HEK293T (cell line): ENCODE results near the gene BRAF.

Source experiments
- CTCF ChIA-PET: fragments of 350-600 bp; formaldehyde crosslinking; extraction: SDS; loops from one replicate; lab custom pipeline; 2021; ENCODE audit warnings: antibody characterized with exemption, inconsistent platforms; lab: Yijun Ruan, JAX
- POLR2A ChIA-PET: fragments of 350-600 bp; formaldehyde crosslinking; extraction: SDS; loops from one replicate; lab custom pipeline; 2020; ENCODE audit warnings: antibody characterized with exemption, inconsistent platforms; lab: Yijun Ruan, JAX
- DNase-seq: peaks from one replicate; pipeline ENCODE4 v3.0.0; 2012; ENCODE audit warnings: mixed read lengths; ENCODE audit errors: extremely low spot score
- ARNT ChIP-seq: fragments of 450-650 bp; IDR thresholded peaks from 2 replicates; pipeline ENCODE4 v1.6.1; 2017; ENCODE audit warnings: mild to moderate bottlenecking
- BHLHE40 ChIP-seq: fragments of 450-650 bp; IDR thresholded peaks from 2 replicates; pipeline ENCODE4 v1.6.1; 2016; ENCODE audit warnings: mild to moderate bottlenecking, moderate library complexity, borderline replicate concordance
- CTBP1 ChIP-seq: fragments of 450-650 bp; IDR thresholded peaks from 2 replicates; pipeline ENCODE4 v1.6.1; 2016; ENCODE audit warnings: borderline replicate concordance
- ELF4 ChIP-seq: fragments of 450-650 bp; IDR thresholded peaks from 2 replicates; pipeline ENCODE4 v1.6.1; 2017; ENCODE audit warnings: antibody characterized with exemption
- FOXA1 ChIP-seq: fragments of 450-650 bp; IDR thresholded peaks from 2 replicates; pipeline ENCODE4 v1.6.1; 2016; ENCODE audit warnings: mild to moderate bottlenecking
- FOXK2 ChIP-seq: fragments of 450-650 bp; IDR thresholded peaks from 2 replicates; pipeline ENCODE4 v1.6.1; 2016; ENCODE audit warnings: mild to moderate bottlenecking
- FOXM1 ChIP-seq: fragments of 450-650 bp; IDR thresholded peaks from 2 replicates; pipeline ENCODE4 v1.6.1; 2017; ENCODE audit warnings: mild to moderate bottlenecking, borderline replicate concordance
- HDGF ChIP-seq: fragments of 450-650 bp; IDR thresholded peaks from 2 replicates; pipeline ENCODE4 v1.6.1; 2017; ENCODE audit warnings: antibody characterized with exemption, borderline replicate concordance
- L3MBTL2 ChIP-seq: fragments of 450-650 bp; conservative IDR thresholded peaks from 2 replicates; pipeline ENCODE4 v1.6.1; 2016; ENCODE audit warnings: mild to moderate bottlenecking
- LEF1 ChIP-seq: fragments of 450-650 bp; IDR thresholded peaks from 2 replicates; pipeline ENCODE4 v1.6.1; 2017; ENCODE audit warnings: mild to moderate bottlenecking, borderline replicate concordance
- NFRKB ChIP-seq: fragments of 450-650 bp; IDR thresholded peaks from 2 replicates; pipeline ENCODE4 v1.6.1; 2016; ENCODE audit warnings: mild to moderate bottlenecking, moderate library complexity
- SP1 ChIP-seq: fragments of 450-650 bp; IDR thresholded peaks from 2 replicates; pipeline ENCODE4 v1.6.1; 2017
- SUZ12 ChIP-seq: fragments of 450-650 bp; IDR thresholded peaks from 2 replicates; pipeline ENCODE4 v1.6.1; 2016; ENCODE audit warnings: mild to moderate bottlenecking
- TARDBP ChIP-seq: fragments of 450-650 bp; IDR thresholded peaks from 2 replicates; pipeline ENCODE4 v1.6.1; 2016
- ZNF384 ChIP-seq: fragments of 450-650 bp; IDR thresholded peaks from 2 replicates; pipeline ENCODE4 v1.6.1; 2016
- TF ChIP-seq, protein P1 (sequence below): fragments of 450-650 bp; IDR thresholded peaks from 2 replicates; pipeline ENCODE4 v1.6.1; 2016

The BRAF gene

DNA sequence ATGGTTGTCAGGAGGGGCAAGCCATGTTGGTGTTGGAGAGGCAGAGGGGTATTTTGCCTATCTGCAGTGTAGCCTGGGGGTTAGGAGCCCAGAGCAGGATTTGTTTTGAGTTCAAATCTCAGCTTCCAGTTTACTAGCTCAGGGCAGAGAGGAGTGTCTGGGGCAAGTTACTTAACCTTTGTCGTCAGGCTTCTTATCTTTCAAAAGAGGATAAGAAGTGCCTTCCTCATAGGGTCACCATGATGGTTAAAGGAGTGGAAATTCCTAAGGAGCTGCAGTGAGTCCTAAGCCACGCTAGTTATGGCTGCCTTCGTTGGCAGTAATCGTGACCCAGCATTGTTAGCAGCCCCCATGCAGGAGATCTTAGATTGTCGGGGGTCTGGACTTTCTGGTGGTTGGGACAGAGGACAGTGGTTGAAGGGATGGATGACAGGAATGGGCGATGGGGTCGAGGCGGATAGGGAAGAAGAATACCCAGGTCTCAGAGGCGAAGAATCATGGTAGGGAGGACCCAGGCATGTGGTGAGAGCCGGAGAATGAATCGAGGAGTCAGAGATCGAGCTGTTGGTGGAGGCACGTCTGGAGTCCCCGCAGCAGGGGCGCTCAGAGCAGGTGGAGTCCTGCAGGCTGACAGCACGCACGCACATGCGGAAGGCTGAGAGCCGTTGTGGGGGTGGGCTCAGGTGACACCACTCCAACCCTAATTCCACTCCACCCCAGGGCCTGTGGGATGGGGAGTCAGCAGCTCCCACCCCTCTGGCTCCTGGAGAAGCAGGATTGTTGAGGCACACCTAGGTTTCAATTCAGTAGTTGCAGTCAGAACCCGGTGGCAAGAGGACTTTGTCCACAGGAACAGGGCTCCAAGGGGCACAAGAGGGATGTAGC, 240.4 kb downstream of the BRAF start:
- TF ChIP-seq L3MBTL2 (no peak), NFRKB (no peak), CTBP1 (no peak), FOXK2 (no peak), ARNT (no peak)
- ChIA-PET POLR2A (no interaction called here), CTCF (no interaction called here)
- DNase-seq: no peak

DNA sequence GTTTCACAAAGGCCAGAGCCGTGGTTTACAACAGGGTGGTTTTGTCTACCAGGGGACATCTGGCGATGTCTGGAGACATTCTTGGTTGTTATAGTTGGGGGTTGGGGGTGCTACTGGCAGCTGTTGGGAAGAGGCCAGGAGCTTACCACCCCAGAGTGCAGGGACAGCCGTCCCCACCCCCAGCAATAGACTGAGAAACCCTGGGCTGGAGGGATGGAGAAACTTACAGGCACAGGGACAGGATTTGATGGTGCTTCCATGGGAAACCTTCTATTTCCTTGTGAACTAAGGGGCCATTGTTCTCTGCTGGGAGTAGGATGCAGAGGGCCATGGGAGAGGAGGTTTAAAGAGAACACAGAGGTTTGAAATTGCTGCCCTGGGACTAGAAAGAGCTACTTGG, 241.1 kb downstream of the BRAF start:
- TF ChIP-seq TARDBP (no peak), FOXA1 (no peak), L3MBTL2 (no peak), BHLHE40 (no peak), FOXM1 (no peak), ARNT (no peak), CTBP1 (no peak), LEF1 (no peak), SP1 (no peak), FOXK2 (no peak), HDGF (no peak), ELF4 (no peak)
- TF ChIP-seq, protein P1, sequence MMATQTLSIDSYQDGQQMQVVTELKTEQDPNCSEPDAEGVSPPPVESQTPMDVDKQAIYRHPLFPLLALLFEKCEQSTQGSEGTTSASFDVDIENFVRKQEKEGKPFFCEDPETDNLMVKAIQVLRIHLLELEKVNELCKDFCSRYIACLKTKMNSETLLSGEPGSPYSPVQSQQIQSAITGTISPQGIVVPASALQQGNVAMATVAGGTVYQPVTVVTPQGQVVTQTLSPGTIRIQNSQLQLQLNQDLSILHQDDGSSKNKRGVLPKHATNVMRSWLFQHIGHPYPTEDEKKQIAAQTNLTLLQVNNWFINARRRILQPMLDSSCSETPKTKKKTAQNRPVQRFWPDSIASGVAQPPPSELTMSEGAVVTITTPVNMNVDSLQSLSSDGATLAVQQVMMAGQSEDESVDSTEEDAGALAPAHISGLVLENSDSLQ: no peak
- ChIA-PET CTCF (no interaction called here), POLR2A (no interaction called here)
- no peak for DNase-seq

DNA sequence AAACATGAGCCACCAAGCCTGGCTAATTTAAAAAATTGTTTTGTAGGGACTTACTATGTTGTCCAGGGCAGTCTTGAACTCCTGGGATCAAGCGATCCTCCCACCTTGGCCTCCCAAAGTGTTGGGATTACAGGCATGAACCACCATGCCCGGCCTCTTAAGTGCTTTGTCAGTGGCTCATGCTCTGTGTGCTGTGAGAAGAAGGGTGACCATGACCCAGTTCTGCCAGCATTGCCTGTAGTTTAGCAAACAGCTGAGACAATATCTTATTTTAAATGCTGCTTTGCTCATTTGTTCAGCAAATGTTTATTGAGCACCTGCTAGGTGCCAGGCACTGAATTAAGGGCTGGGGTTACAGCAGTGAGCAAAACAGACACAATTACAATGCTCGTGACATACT, 243.0 kb downstream of the BRAF start:
- no peak for TF ChIP-seq TARDBP

DNA sequence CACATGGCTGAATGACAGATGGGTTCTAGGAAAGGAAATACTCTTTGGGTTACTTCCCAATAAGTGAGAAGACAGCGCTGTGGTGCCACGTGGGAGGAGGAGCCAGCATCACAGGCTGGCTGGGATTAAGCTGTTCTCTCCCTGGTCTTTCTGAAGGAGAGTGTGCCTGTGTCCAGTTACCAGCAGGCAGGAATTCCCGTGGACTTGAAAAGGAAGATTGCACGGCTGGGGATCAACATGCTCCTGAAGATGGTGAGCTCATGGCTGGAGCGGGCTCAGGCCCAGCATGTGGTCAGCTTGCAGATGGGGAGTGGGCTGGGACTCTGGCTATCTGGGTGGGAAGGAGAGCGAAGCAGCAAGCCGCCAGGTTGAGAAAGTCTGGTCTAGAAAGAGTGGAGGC, 243.8 kb downstream of the BRAF start:
- POLR2A ChIA-PET: interaction anchor here (1.4 to 1.7 kb wide), 2 partner anchors 16 to 20 kb away, joined by 3 to 4 read pairs; partner anchors contain the start of gene NDUFB2
- CTCF ChIA-PET: no interaction called here
- no peak for DNase-seq
- no peak for TF ChIP-seq SP1

More for the DNA sequence above, 243.0 kb downstream of the BRAF start:
- no peak for DNase-seq
- POLR2A ChIA-PET: no interaction called here
- CTCF ChIA-PET: no interaction called here

DNA sequence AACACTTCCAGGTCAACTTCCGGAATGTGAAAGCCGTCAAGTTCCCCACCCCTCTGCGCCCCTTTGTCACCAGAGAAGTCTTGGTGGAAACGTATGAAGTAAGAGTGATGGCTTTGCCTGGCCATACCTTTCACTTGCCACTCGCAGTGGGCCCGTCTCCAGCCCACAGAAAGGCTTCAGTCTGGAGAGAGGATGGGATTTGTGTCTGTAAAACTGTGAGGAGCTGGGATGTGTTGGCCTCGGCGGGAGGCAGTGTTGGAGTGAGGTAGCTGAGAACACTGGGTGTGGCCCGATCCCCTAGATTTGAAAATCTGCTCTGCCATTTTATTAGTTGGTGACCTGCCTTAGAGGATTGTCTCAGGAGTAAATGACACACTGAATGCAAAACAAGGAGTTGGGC, 245.5 kb downstream of the BRAF start:
- ChIA-PET CTCF (no interaction called here), POLR2A (interaction anchor here (1.7 kb wide), 1 partner anchor 19 kb away, joined by 4 read pairs; no protein-coding TSS in a partner anchor)
- no peak for DNase-seq
- no peak for TF ChIP-seq LEF1
- TF ChIP-seq TARDBP: no peak
- no peak for TF ChIP-seq L3MBTL2
- no peak for TF ChIP-seq FOXA1
- no peak for TF ChIP-seq ARNT
- no peak for TF ChIP-seq ELF4
- TF ChIP-seq HDGF: no peak
- no peak for TF ChIP-seq SP1
- no peak for TF ChIP-seq ZNF384
- TF ChIP-seq, protein P1: no peak
- no peak for TF ChIP-seq FOXK2
- TF ChIP-seq NFRKB: no peak
- no peak for TF ChIP-seq BHLHE40

DNA sequence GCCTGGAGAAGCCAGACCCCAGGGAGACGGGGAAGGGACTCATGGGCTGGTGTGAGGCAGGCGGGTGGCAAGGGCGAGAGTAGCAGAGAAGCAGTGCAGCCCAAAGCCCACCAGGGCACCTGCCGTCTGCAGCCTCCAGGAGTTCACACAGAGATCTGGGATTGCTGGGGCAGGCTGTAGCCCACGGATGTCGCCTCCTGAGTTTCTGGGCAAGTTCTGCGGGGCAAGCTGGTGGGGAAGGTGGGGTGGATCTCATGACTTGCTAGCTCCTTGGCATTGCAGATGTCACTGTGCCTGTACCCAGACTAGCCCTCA, 246.0 kb downstream of the BRAF start:
- ChIA-PET CTCF (no interaction called here), POLR2A (no interaction called here)
- no peak for DNase-seq
- no peak for TF ChIP-seq SP1
- TF ChIP-seq SUZ12: no peak
- TF ChIP-seq ZNF384: no peak
- TF ChIP-seq CTBP1: no peak
- no peak for TF ChIP-seq ELF4
- TF ChIP-seq L3MBTL2: no peak
- TF ChIP-seq FOXK2: no peak
- no peak for TF ChIP-seq ARNT
- no peak for TF ChIP-seq FOXA1
- no peak for TF ChIP-seq HDGF
- TF ChIP-seq TARDBP: no peak
- TF ChIP-seq FOXM1: no peak
- TF ChIP-seq LEF1: no peak
- no peak for TF ChIP-seq BHLHE40
- TF ChIP-seq, protein P1: no peak
